Jurkat, Clone E6-1 (cell line): ENCODE data around the gene KCNQ5.
"Not testable (repeated sequence)": the region's sequence is repeated elsewhere in the genome, so short reads cannot be mapped to it uniquely, and the experiment has no call there.

Experiments used
- DNase-seq: peaks from one replicate; pipeline ENCODE4 v3.0.0-alpha.2; 2011; ENCODE audit warnings: low read depth, low spot score
- H3K4me3 ChIP-seq: 2 replicates; pipeline ENCODE4 v1.5.1; 2011; ENCODE audit warnings: mild to moderate bottlenecking, low read length, control low read depth, moderate library complexity

KCNQ5 gene

GRCh38 chr6:72861935-72862432, 240.1 kb downstream of the KCNQ5 start:
- no peak overlapping the region for H3K4me3 ChIP-seq
- DNase-seq = no peak

- no peak for DNase-seq
- no peak overlapping the region for H3K4me3 ChIP-seq
Measured at GRCh38 chr6:72863131-72863530, 241.3 kb downstream of the KCNQ5 start.

DNA sequence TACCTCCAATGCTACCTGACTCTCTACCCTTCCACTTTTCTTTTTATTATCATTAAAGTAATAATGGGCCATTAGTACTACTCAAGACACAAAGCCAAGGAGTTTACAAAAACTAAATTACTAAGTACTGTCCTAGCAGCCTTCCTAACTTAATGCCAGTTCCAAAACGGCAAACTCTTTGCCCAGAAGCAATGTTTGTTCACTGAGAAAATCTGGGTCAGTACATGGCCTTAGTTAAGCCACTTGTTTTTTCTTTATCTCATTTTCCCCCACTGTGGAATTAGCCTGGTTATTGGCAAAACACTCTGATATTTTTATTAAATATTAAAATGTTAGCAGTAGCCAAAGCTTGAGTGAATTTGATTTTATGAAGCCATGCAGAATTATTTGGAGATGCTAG, 242.4 kb downstream of the KCNQ5 start:
- no peak for DNase-seq
- H3K4me3 ChIP-seq = no peak overlapping the region

- no peak for DNase-seq
- no peak overlapping the region for H3K4me3 ChIP-seq
Measured at GRCh38 chr6:72864799-72865198, 242.9 kb downstream of the KCNQ5 start.

DNA sequence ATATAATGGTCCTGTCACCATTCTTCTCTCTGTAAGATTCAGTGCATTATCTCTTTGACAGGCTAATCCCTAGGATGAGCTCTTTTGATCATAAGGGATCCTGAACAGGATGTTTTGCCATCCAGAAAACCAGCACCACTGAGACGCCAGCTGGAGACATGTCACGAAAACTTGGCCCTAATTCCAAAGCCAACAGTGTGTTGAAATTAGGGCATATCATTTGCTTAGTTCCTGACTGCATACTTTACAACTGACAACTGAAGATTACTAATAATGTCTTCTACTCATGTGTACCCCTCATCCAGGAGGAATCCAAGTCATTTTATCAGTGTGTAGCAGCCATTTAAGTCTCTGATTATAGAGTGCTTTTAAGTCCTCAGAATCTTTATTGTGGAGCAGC, 243.6 kb downstream of the KCNQ5 start:
- no peak for DNase-seq
- no peak overlapping the region for H3K4me3 ChIP-seq

DNA sequence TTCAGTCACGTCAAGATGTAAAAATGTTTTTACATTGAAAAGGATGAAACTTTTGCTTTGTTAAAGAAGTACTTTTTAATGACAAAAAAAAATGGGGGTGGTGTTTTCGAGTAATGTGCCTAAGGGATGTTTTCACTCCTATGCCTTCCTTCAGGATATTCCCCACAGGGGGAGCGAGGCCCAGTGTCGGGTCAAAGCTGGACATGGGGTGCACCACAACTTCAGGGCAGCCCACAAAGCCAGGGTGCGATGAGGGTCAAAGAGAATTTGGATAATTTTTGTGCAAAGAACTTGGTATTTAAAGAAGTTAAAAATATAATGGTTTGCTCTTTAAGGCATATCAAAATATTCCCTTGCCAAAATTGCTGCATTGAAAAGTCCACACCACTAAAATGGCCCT, 247.8 kb downstream of the KCNQ5 start:
- no peak overlapping the region for H3K4me3 ChIP-seq
- DNase-seq = no peak

- no peak overlapping the region for H3K4me3 ChIP-seq
- no peak for DNase-seq
Measured at GRCh38 chr6:72873433-72873832, 251.6 kb downstream of the KCNQ5 start.

GRCh38 chr6:72876256-72876655, 254.4 kb downstream of the KCNQ5 start:
- no peak overlapping the region for H3K4me3 ChIP-seq
- DNase-seq = no peak

DNA sequence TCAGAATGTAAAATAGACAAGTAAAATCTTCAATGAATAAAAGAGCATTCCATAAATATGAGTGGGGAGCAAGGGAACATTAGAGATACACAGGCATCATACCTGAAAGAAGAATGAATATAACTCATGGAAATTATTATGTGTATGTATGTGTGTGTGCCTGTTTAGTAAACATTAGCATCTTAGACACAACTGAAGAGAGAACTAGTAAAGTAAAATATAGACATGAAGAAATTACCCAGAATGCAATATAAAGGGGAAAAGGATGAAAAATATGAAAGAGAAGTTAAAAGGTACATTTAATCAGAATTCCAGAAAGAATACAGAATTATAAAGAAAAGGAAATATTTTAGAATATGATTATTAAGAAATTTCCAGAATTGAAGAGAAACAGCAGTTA, 264.3 kb downstream of the KCNQ5 start:
- H3K4me3 ChIP-seq = no peak overlapping the region
- DNase-seq = no peak

GRCh38 chr6:72890233-72890632, 268.4 kb downstream of the KCNQ5 start:
- H3K4me3 ChIP-seq = no peak overlapping the region
- no peak for DNase-seq

DNA sequence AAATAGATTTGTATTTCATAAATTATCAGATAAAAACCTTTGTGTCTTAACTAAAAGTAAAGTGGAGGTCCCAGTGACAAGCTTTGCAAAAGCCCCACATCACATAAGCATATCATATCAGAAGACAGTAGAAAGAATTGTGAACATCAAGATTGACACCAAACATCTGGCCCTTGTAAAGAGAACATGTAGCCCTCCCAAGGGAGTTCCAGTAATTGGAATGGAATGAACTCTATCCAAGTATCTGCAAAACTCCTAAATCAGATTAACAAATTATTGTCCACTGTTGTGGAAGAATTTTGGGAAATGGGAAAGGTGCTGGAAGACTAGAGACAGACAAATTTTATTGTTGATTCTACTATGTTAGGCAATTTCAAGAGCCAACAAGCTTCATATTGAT, 268.8 kb downstream of the KCNQ5 start:
- DNase-seq = no peak
- no peak overlapping the region for H3K4me3 ChIP-seq

GRCh38 chr6:72892901-72893300, 271.0 kb downstream of the KCNQ5 start:
- no peak for DNase-seq
- no peak overlapping the region for H3K4me3 ChIP-seq

DNA sequence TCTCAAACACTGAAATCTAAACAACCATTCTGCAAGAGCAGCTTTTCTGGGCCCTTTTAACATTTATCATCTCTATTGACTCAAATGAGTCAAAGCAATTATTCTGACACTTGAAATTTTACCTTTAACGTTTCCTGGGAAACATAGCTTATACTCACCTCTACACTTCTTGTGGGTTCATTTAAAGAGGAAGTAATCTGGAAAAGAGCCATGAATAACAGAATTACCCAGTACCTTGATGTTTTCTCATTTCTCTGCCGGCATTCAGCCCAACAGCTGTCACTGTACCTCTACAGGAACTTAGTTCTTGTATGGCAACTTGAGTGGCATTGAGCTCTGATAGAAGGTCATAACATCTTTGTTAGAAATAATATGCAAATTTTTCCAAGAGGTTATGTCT, 272.2 kb downstream of the KCNQ5 start:
- no peak for DNase-seq
- no peak overlapping the region for H3K4me3 ChIP-seq

DNA sequence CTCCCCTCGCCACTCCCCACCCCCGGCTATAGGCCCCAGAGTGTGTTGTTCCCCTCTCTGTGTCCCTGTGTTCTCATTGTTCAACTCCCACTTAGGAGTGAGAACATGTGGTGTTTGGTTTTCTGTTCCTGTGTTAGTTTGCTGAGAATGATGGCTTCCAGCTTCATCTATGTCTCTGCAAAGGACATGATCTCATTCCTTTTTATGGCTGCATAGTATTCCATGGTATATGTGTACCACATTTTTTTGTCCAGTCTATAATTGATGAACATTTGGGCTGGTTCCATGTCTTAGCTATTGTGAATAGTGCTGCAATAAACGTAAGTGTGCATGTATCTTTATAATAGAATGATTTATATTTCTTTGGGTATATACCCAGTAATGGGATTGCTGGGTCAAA, 276.4 kb downstream of the KCNQ5 start:
- not testable (repeated sequence) for DNase-seq, H3K4me3 ChIP-seq

- H3K4me3 ChIP-seq = no peak overlapping the region
- DNase-seq = no peak
Measured at GRCh38 chr6:72905705-72906478, 284.0 kb downstream of the KCNQ5 start.

- no peak for DNase-seq
- H3K4me3 ChIP-seq = no peak overlapping the region
Measured at GRCh38 chr6:72911463-72912155, 289.7 kb downstream of the KCNQ5 start.

DNA sequence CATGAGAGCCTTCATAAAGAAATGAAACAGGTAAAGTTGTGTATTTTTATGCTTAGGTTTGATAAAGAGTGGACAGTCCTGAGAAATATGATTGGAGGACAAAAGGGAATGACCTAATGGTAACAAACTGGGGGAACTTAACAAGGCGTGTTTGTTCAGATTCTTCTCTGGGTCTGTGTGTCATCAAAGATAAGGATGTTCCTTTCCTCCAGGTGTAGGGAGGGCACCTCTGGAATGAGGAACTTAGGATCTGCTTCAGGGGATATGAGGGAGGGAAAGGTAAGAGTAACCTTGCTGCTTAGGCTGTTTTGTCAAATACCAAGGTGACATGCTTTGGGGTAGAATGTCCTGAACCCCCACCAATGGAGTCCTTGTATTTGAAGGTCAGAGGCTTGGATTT, 291.9 kb downstream of the KCNQ5 start:
- H3K4me3 ChIP-seq = no peak overlapping the region

DNA sequence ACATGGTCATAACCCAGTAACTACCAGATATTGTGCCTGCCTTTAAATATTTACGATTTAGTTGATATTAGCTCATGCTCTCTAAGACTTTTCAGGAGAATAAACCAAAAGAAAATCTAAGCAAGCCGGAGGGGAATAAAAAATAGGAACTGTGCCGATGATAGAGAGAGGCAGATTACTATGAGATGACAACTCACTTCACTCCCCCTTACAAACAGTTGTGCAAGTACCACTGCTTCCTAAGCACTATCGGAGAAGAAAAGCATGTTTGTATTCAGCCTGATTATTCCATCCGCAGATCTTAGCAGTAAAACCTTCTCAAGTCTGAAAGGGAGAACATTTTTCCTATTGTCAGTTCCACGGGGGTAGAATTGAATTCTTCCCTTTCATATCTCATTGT, 294.4 kb downstream of the KCNQ5 start:
- no peak overlapping the region for H3K4me3 ChIP-seq
- DNase-seq = no peak

More for the DNA sequence above, 291.9 kb downstream of the KCNQ5 start:
- no peak for DNase-seq

DNA sequence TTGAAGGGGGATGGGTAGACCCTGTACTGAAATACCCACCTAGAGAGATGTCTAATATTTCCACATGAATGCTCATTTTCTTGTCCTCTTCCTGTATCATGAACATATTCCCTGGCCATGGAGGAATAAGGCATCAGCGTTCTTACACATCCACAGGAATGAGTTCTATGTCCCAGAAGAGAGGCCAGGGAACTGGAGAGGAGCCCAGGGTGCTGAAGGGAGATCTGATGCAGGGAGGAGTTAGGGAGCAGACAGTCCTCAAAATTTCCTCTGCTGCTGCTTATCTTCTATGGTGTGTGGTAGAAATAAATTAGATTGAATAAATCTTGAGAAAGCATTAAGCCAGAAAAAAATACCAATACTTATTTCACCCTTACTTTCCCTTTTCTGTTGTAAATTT, 295.0 kb downstream of the KCNQ5 start:
- no peak overlapping the region for H3K4me3 ChIP-seq
- DNase-seq = no peak

DNA sequence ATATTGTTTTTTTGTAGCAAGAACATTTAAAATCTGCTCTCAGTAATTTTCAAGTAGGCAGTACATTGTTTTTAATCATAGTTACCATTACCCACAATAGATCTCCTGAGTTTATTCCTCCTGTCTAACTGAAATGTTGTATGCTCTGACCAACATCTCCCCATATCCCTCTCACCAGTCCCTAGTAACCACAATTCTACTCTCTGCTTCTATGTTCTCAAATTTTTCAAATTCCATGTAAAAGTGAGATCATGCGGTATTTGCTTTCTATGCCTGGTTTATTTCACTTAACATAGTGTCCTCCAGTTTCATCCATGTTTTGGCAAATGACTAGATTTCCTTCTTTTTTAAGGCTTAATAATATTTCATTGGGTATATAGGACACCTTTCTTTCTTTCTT, 300.5 kb downstream of the KCNQ5 start:
- DNase-seq = no peak
- no peak overlapping the region for H3K4me3 ChIP-seq

DNA sequence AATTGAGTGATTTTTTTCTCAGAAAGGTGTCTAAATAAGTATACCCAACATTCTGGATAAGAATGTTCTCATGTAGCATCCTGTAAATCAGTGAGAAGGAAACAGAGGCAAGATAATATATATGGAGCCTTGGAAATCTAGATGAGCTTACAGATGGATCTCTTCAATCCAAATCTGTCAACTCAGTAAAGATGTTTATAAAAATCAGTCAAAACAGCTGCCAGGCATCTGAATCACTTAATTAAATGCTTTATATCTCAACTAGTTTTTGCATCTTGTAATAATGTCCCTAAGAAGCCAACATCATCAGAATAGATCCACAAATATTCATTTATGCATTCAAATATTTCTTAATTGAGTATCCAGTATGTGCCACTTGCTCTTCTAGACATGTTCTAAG, 303.3 kb downstream of the KCNQ5 start:
- DNase-seq = no peak
- H3K4me3 ChIP-seq = no peak overlapping the region
